Activated CD4-positive, CD25-positive, alpha-beta regulatory T cell treated with anti-CD3 and anti-CD28 coated beads, Interleukin-2, amount 50 U/mL, for 16 hours (primary cell): ENCODE results near the gene FBXO28.
"Not testable (repeated sequence)": the region's sequence is repeated elsewhere in the genome, so short reads cannot be mapped to it uniquely, and the experiment has no call there.

Experiments used
- DNase-seq: peaks from one replicate; pipeline ENCODE4 v3.0.0-alpha.2; 2020; ENCODE audit warnings: low read depth, low spot score

The FBXO28 gene

DNA sequence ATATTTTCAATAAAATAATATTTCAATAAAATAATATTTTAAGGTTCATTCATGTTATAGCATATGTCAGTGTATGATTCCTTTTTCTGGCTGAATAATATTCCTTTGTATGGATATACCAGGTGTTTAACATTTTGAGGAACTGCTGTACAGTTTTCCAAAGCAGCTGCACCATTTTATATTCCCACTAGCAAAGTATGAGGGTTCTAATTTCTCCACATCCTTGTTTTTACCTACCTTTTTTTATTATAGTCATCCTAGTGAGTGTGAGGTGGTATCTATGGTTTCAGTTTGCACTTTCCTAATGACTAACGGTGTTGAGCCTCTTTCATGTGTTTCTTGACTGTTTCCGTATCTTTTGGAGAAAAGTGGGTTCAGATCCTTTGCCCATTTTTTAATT lies 74.4 kb downstream of the FBXO28 start:
- DNase-seq: no peak

DNA sequence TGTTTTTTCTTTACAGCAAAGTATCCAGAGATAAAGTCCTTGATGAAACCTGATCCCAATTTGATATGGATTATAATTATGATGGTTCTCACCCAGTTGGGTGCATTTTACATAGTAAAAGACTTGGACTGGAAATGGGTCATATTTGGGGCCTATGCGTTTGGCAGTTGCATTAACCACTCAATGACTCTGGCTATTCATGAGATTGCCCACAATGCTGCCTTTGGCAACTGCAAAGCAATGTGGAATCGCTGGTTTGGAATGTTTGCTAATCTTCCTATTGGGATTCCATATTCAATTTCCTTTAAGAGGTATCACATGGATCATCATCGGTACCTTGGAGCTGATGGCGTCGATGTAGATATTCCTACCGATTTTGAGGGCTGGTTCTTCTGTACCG lies 75.7 kb downstream of the FBXO28 start:
- DNase-seq: no peak

DNA sequence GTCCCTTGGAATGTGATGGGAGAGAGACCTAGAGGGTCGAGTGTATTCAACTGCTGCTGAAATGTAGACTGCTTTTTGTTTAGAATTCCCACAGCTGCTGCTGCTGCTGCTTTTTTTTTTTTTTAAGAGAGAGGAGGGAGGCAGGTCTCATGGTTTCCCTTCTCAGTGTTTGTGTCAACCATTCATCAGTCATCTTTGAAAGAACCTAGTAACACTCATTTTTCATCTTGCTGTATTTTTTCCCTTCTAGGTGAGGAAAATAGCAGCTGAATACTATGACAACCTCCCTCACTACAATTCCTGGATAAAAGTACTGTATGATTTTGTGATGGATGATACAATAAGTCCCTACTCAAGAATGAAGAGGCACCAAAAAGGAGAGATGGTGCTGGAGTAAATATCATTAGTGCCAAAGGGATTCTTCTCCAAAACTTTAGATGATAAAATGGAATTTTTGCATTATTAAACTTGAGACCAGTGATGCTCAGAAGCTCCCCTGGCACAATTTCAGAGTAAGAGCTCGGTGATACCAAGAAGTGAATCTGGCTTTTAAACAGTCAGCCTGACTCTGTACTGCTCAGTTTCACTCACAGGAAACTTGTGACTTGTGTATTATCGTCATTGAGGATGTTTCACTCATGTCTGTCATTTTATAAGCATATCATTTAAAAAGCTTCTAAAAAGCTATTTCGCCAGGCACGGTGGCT lies 78.3 kb downstream of the FBXO28 start:
- no peak for DNase-seq

DNA sequence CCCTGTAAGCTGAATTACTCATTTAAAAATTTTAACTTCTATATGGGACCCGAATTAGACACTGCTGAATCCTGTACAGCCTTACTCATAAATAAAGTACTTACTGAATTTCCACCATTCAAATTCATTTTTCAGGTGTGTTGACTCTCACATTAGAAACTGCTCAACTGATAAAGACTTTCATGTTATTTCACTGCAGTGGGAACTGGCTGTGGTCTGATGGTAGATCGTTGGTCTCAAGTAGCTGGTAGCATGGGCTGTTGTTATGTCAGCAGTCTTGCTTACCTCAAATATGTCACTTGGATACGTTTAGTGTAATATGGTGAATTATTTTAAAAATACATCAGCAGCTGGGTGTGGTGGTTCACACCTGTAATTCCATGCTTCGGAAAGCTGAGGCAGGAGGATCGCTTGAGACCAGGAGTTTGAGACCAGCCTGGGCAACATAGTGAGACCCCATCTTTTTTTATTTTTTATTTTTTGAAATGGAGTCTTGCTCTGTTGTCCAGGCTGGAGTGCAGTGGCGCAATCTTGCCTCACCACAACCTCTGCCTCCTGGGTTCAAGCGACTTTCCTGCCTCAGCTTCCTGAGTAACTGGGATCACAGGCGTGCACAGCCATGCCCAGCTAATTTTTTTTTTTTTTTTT lies 79.5 kb downstream of the FBXO28 start:
- no peak for DNase-seq

DNA sequence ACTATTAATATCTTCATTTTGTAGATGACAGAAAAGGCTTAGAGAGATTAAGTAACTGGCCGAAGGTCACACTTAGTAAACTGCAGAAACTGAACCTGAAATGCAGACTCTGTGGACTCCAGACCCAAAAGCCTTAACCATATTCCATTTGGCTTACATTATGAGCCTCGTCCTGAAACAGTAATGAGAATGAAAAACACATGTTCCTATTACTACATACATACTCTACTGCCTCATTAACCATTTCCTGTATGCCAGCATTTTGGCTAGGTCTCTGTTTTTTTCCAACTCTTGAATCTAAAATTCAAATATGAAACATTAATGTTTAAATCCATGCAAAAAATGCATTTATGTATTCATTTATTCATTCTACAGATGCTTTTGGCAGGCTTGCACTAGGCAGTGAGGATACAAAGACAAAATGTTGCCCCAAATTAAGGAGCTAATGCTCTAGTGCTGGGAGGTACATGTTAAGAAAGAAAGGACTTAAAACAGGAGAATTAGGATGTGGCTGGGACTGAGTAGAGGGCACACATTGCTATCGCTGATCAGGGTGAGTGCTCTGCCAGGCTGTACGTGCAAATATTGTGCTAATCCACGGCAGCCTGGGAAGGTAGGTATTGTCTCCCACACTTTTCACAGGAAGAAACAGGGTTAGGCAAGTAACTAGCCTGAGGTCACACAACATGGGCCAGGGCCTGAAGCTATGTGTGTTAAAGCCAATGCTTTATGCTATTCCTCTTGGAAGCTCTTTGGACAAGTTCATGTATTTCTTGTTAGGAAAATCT lies 83.1 kb downstream of the FBXO28 start:
- no peak for DNase-seq

DNA sequence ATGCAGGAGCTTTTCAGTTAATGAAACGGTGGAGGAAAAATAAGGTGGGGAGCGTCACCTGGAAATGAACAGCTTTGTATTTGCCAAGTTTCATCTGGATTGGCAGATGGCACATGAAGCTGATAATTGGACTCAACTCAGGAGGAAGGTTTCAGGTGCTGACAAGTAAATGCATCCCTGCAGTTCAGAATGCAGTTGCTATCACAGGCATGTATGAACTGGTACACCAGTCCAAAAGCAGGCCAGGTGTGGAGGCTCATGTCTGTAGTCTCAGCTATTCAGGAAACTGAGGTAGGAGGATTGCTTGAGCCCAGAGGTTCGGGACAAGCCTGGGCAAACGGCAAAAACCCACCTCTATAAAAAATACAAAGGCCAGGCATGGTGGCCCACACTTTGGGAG lies 84.7 kb downstream of the FBXO28 start:
- no peak for DNase-seq

DNA sequence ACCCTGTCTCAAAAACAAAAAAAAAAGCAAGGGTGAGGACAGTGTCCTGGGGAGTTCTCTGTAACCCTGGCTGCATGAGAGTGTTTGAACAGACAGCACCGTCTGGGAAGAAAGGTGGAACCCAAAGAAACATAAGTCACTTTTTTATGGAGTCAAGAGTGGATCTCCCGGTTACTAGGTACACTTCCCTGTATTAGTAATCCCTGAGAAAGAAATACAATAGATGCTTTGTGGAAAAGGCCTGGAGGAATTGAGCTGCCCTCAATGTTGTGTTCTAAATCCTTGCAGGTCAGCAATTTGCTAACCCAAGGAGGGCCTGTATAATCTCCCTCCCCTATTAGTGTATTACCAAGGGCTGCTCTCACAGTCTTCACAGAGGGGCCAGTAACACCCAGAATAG lies 85.8 kb downstream of the FBXO28 start:
- no peak for DNase-seq

DNA sequence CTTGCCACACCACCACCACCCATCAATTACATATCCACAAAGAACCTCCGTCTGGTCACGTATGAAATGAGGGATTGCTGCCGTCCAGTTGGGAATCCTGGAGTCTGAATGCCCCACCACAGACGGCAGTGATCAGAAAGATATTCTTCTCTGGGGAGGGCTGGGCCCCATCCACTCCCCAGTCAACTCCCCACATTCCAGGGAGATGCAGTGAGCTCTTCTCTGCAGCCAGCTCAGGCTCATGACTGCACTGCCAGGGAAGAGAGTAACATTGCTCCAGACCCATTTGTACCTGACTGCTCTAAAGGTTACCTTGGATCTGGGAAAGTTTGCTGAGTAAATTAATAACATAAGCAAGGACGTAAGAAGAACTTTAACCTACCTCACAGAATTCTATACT lies 87.5 kb downstream of the FBXO28 start:
- no peak for DNase-seq

DNA sequence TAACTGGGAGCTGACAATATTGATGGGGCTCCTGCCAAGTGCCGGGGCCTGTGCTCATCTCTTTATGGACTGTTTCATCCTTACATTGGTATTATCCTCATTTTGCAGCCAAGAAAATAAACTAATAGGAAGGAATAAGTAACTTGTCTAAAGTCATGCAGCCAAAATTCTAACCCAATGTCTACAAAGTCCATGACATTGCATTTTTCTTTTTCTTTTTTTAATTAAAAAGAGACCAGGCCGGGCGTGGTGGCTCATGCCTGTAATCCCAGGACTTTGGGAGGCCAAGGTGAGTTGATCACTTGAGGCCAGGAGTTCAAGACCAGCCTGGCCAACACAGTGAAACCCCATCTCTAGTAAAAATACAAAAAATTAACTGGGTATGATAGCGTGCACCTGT lies 87.9 kb downstream of the FBXO28 start:
- DNase-seq: no peak

DNA sequence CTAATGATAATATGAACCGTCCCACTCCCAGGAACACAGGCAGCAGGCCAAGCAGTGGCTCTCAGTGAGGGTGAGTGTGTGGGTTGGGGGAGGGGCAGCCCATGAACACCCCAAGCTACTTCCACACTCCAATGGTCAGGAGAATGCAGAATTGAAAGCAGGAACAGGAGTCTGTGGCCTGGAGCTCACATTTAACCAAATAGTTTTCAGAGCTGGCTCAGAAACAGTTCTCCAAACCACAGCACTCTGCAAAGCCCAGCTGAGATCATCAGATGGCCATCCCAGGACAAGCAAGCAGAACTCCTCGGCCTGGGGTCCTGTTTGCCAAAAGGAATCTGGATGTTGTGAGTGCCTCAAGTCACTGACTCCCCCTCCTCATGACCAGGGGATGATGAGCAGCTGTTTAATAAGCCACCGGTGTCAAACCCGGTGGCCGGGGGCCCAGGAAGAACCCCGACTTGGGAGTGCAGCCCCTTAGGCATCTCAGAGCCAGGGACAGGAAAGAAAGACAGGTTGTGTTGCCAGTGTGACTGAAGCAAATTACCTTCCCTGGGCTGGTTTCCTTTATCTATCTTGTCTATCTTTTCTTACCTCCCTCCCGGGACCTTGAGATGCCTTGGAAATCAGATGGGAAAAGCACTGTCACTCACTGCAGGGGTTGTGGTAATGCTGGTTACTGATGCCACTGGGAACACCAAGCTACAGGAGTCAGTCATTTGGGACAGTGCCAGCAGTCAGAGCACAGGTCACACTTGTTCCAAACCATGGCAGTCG lies 89.5 kb downstream of the FBXO28 start:
- no peak for DNase-seq

DNA sequence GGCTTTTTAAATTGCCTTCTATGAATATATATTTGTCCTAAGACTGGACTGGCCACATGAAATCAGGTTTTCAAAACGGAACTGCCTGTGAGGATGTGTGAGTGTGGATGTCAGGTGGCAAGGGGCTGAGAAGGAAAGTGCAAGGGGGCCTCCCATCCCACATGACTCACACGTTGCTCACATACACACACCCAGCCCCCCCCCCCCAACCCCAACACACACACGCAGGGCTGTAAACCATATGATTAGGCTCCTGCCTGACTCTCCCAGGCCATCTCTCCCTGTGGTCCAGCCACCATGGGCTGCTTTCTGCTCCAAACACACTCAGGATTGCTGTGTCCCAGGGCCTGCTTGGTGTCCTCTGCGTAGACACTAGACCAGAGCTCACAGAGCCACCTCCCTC lies 91.5 kb downstream of the FBXO28 start:
- DNase-seq: no peak

DNA sequence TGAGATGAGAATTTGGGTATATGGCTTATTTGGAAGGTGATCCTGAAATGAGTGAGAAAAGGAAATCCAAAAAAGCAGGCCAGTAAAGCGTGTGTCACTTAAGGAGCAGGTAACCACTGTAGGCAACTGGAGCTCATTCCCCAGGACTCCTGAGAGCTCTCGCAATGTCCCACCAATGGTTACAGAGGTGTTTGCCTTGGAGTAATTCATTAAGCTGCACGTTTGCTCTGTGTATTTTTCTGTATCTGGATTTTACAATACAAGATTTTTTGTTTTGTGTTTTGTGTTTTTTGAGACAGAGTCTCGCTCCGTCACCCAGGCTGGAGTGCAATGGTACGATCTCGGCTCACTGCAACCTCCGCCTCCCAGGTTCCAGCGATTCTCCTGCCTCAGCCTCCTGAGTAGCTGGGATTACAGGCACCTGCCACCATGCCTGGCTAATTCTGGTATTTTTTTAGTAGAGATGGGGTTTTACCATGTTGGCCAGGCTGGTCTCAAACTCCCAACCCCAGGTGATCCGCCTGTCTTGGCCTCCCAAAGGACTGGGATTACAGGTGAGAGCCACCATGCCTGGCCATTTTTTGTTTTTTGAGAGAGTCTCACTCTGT lies 92.1 kb downstream of the FBXO28 start:
- not testable (repeated sequence) for DNase-seq

DNA sequence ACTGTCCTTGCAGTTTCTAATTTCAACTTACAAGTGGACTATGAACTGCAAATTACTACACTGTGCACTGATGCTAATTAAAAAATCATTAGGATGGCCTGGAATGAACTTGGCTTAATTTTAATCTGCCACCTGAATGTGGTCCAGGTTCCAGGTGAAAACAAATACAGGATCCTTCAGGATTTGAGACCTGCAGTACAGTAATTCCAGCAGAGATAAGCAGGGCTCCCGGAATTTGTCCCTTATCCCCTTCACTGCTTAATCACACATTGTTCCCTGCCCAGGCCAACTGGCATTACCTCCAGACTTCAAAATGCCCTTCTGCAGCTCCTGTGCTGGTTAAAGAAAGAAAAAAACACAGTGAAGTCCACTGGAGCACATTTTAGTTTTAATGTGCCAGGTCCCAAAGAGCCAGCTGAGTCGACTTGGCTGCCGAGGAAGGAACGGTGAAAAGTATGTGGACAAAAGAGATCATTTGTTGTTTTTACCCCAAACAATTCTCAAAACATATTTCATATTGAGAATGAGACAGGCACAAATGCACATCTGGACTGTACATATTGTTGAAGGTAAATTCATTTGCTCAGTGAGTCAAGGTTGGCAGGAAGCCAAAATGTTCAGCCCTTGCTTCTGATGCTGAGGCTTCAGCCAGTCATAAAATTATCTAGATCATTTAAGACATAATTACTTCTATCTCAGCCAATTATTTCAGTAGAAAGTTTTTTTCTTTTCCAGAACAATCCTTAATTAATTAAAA lies 97.5 kb downstream of the FBXO28 start:
- no peak for DNase-seq
